Thyroid gland (tissue), 4 donors: Measurements from ENCODE around the gene CARMIL1.

ENCODE experiments used
- CTCF ChIP-seq, 6 experiments: fragments of 200-600 bp in 3 of 6; fragments of 450-650 bp in 3 of 6; sonication (generic) in 3 of 6; IDR thresholded peaks; one replicate each; pipeline ENCODE4 v1.5.1; 2016 to 2019; ENCODE audit warnings: antibody characterized with exemption in 6 of 6, mild to moderate bottlenecking in 2 of 6, inconsistent platforms in 1 of 6, moderate library complexity in 1 of 6
- POLR2A ChIP-seq, 2 donors: fragments of 450-650 bp; IDR thresholded peaks; one replicate each; pipeline ENCODE4 v1.6.1; 2017; ENCODE audit warnings: antibody characterized with exemption in 2 of 2, mild to moderate bottlenecking in 2 of 2, moderate library complexity in 1 of 2

- TF ChIP-seq CTCF (IDR thresholded peaks at IDR 0.05) (no peak), POLR2A (IDR thresholded peaks at IDR 0.05) (no peak)
Measured at GRCh38 chr6:25411316-25411950, 132.3 kb downstream of the CARMIL1 start.
